ENCODE measurements around the gene FABP7. TPM values are rescaled to one million over a fixed set of nuclear protein-coding genes. Genes with fewer than 3 reads are reported as not detected.

Gene FABP7
- total RNA-seq, 1 donor from 2014 or later = 7.6 TPM

DNA sequence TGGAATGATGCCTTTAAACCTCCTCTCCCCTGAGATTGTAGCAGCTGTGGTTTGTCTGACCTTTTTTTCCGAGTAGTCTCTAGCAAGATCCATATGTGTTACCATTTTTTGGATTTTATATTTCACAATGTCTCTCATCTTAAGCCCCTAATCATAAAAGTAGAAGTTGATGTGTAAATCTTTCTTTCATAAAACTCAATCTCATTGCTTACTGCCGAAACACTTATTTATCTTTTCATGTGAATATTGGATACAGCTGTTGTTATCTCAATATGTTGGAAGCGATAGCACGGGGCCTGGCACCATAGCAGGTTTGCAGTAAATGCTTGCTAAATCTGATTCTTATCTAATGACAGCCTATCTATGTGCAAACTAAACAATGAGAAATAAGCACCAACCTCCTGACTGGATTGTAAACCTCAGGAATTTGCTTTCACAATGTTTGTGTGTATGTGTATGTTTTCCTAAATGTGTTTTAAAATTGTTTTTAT lies 23.7 kb downstream of the FABP7 start:
- Mint-ChIP-seq H3K4me1 (ENCODE audit: unreplicated experiment) (peaks cover 6% of the 10 kb centered on the region), H3K36me3 (peaks cover 4% of the 10 kb centered on the region)
- TF ChIP-seq, protein P1, sequence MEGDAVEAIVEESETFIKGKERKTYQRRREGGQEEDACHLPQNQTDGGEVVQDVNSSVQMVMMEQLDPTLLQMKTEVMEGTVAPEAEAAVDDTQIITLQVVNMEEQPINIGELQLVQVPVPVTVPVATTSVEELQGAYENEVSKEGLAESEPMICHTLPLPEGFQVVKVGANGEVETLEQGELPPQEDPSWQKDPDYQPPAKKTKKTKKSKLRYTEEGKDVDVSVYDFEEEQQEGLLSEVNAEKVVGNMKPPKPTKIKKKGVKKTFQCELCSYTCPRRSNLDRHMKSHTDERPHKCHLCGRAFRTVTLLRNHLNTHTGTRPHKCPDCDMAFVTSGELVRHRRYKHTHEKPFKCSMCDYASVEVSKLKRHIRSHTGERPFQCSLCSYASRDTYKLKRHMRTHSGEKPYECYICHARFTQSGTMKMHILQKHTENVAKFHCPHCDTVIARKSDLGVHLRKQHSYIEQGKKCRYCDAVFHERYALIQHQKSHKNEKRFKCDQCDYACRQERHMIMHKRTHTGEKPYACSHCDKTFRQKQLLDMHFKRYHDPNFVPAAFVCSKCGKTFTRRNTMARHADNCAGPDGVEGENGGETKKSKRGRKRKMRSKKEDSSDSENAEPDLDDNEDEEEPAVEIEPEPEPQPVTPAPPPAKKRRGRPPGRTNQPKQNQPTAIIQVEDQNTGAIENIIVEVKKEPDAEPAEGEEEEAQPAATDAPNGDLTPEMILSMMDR (conservative IDR thresholded peaks at IDR 0.05) = no peak

DNA sequence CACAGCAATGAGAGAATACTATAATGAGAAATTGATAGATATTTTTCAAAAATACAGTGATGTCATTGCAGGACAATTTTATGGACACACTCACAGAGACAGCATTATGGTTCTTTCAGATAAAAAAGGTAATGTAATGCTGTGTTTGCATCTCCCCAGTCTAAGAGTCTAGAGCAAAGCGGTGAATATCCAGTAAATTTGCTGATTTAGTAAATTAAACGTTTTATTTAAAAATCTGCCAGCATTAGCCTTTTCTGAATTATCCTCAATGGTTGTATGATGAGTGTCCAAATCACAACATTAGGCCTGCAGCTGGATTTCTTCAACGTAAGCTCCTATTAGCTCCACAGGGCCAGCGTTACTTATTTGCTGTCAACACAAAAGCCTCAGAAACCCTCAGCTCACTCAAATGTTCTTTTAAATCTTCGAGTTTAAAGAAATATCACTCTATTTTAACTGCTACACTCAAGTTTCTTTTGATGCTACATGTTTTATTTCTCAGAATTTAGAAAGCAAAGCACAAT lies 25.5 kb downstream of the FABP7 start:
- Mint-ChIP-seq H3K36me3 (peaks cover 7% of the 10 kb centered on the region), H3K27ac (no peak overlapping the region), H3K4me1 (ENCODE audit: unreplicated experiment) (peaks cover 6% of the 10 kb centered on the region), H3K27me3 (no peaks in the 10 kb centered on the region), H3K9me3 (no peaks in the 10 kb centered on the region), H3K4me3 (no peak overlapping the region)
- DNase-seq (ENCODE audit: extremely low spot score, unreplicated experiment) = no peak
- TF ChIP-seq, protein P1 (conservative IDR thresholded peaks at IDR 0.05) = no peak

More for the DNA sequence above, 23.7 kb downstream of the FABP7 start:
- H3K9me3 Mint-ChIP-seq = no peaks in the 10 kb centered on the region
- no peak for DNase-seq (ENCODE audit: extremely low spot score, unreplicated experiment)
- H3K27me3 Mint-ChIP-seq = no peaks in the 10 kb centered on the region
- no peak overlapping the region for H3K4me3 Mint-ChIP-seq
- H3K27ac Mint-ChIP-seq = no peak overlapping the region

DNA sequence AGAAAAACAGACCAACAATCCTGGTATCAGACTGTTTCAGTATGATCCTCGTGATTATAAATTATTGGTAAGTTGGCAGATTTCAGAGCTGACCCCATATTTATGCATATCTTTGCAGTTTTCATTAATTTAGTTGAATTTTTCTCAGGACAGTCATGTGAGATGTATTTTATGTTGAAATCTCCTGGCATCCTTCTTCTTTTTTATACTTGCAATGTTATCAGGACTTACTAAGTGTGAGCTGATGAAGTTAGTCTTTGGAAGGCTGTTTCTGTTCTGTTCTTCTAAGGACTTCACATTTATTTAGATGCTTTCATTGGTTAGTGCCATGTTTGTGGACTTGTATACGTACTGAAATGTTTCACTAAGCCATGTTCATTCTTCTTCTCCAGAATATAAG lies 26.8 kb downstream of the FABP7 start:
- peaks cover 9% of the 10 kb centered on the region for H3K36me3 Mint-ChIP-seq
- H3K27ac Mint-ChIP-seq = no peak overlapping the region
- H3K4me3 Mint-ChIP-seq = no peak overlapping the region
- H3K9me3 Mint-ChIP-seq = no peaks in the 10 kb centered on the region
- no peaks in the 10 kb centered on the region for H3K4me1 Mint-ChIP-seq (ENCODE audit: unreplicated experiment)
- H3K27me3 Mint-ChIP-seq = no peaks in the 10 kb centered on the region
- TF ChIP-seq, protein P1 (conservative IDR thresholded peaks at IDR 0.05) = no peak
- no peak for DNase-seq (ENCODE audit: extremely low spot score, unreplicated experiment)

DNA sequence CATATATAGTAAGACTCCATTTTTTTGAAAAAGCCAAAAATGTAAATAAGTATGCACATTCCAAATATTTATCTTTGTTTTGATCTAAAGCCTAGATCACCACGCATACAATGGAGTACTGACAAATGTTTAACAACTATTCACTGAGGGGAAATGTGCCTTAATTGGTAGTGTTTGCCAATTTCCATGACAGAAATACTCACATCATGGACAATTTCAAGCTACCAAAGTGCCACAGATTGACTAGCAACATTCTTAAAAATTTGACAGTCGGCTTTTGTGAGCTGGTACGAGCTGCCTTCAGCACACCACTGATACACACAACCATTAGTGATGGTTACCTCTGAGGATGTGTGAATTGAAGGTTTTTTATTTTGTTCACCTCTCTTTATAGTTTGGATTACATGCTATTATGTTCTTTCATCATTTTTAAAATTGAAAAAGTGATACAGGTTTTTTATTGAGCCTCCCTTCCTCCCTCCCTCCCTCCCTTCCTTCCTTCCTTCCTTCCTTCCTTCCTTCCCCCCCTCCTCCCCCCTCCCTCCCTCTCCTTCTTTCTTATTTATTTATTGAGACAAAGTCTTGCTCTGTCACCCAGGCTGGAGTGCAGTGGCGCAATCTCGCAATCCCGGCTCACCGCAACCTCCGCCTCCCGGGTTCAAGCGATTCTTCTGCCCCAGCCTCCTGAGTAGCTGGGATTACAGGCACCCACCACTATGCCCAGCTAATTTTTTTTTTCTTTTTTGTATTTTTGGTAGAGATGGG lies 28.8 kb downstream of the FABP7 start:
- Mint-ChIP-seq H3K9me3 (no peaks in the 10 kb centered on the region), H3K27ac (no peak overlapping the region), H3K4me3 (no peak overlapping the region), H3K27me3 (no peaks in the 10 kb centered on the region), H3K4me1 (ENCODE audit: unreplicated experiment) (no peaks in the 10 kb centered on the region), H3K36me3 (peaks cover 9% of the 10 kb centered on the region)
- no peak for DNase-seq (ENCODE audit: extremely low spot score, unreplicated experiment)
- TF ChIP-seq, protein P1 (conservative IDR thresholded peaks at IDR 0.05) = no peak

DNA sequence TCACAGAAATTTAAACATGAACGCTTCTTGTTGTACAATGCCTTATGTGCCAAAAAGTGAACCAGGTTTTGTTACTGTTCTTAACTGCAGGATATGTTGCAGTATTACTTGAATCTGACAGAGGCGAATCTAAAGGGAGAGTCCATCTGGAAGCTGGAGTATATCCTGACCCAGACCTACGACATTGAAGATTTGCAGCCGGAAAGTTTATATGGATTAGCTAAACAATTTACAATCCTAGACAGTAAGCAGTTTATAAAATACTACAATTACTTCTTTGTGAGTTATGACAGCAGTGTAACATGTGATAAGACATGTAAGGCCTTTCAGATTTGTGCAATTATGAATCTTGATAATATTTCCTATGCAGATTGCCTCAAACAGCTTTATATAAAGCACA lies 29.5 kb downstream of the FABP7 start:
- Mint-ChIP-seq H3K4me3 (no peak overlapping the region), H3K4me1 (ENCODE audit: unreplicated experiment) (no peaks in the 10 kb centered on the region), H3K9me3 (no peaks in the 10 kb centered on the region), H3K36me3 (peaks cover 9% of the 10 kb centered on the region), H3K27me3 (no peaks in the 10 kb centered on the region), H3K27ac (no peak overlapping the region)
- TF ChIP-seq, protein P1 (conservative IDR thresholded peaks at IDR 0.05) = no peak
- no peak for DNase-seq (ENCODE audit: extremely low spot score, unreplicated experiment)

All from type B pancreatic cell (in vitro differentiated cells).